ENCODE results near the gene COA4.

COA4 gene

DNA sequence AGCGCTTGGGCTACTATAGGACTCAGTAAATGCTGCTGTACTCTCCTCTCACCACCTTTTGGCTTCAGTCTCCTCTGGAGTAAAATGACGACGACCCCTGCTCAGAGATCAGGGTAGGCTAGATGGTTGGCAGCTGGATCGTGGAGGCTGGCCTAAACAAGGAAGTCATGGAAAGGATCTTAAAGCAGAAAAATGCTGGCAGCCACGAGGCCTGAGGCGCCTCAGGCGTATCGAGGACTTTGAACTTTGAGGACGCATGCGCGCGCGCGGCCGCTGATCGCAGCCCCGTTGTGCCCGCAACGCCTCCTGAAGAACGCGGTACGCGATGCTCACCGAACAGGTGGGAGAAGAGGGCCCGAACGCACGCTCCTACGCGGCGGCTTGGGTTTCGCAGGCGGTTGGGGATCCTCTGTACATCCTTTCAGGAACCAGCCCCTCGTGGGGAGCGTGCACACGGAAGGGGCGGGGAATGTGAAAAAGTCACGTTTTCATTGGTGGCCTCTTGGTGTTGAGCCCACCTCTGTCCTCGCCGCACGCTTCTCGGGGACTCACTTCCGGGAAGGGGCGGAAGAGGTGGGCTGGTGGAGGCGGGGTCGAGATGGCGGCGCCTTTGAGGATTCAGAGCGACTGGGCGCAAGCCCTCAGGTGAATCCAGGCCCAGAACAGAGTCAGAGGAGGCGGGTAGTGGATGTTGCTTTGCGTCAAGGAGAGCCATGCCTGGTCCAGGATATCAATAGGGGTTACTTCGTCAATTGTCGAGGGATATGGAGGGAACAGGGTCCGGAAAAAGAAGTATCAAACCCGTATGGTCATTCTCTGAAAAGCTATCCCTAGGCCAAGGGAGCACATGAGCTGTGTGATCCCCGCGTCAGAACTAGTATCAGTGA lies at the start of gene COA4, which contains the start of gene PAAF1:
Gene COA4, minus strand, starts transcription at position 423 of the 887 bp plus-strand sequence. CDS start 3,468 bp downstream, outside the sequence.
Gene PAAF1, plus strand, starts transcription at position 576 of the 887 bp plus-strand sequence. Its CDS starts 23 bp downstream, at position 599.
- peak; percentile 100 for DNase-seq

DNA sequence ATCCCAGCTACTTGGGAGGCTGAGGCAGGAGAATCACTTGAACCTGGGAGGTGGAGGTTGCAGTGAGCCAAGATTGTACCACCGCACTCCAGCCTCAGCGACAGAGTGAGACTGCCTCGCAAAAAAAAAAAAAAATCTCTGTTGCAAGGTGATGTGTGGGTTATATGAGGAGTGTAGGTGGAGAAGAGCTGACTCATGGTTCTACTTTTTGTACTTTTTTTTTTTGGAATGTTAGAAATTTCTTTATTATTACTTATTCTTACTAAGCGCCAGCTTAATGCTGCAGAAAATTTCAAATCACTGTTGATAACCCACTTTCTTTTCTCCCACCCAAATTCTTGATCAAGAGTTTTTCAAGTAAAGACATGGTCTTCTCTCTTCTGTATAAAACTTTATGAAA lies 44.5 kb upstream of the COA4 start:
- DNase-seq: no peak

DNA sequence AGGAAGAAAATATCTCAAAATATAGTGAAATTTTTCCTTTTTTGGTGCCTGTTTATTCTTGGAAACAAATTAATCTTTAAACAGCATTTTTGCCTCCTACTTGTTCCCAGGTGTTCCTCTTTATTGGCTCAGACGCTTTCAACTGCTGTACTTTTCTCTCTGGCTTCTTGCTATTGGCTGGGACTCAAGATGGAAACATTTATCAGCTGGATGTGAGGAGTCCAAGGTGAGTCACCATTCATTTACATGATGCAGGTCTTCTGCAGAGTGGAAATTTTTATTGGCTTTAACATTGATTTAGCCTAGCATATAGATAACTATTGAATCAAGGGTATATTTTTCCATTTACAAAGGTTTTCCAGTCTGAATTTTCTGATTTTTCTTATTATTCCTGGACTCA lies 39.8 kb upstream of the COA4 start:
- DNase-seq: peak; percentile 27

DNA sequence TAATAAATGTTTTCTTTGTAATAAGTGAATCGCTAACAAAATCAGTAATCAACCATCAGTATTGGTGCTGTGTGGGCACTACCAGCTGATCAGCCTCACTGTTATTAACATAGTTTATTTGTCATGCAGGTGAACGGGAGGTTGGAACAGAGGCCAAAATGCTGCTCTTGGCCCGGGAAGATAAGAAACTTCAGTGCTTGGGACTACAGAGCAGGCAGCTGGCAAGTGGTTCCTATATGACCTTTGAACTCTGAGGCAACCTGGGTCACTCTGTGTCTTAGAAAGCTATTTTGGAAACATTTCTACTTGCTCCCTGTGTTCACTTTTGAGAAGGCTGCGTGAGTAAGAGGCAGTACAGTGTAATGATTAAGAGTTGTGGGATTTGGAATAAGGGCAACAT lies 37.6 kb upstream of the COA4 start:
- no peak for DNase-seq

DNA sequence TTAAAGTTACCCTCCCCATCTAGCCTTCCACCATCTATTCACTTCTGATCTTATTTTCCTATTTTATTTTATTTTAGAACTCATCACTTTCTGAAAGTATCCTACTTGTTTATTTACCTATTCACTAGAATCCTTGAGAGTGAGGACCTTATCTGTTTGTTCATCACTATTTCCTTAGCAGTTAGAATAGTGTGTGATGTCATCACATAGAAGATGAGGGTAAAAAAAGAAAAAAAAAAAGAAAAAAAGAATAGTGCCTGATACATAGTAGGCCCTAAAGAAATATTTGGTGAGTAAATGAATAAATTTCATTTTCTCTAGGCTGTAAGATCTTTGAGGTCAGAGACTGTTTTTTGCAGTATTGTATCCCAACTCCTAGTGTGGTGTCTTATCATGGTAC lies 36.8 kb upstream of the COA4 start:
- no peak for DNase-seq

DNA sequence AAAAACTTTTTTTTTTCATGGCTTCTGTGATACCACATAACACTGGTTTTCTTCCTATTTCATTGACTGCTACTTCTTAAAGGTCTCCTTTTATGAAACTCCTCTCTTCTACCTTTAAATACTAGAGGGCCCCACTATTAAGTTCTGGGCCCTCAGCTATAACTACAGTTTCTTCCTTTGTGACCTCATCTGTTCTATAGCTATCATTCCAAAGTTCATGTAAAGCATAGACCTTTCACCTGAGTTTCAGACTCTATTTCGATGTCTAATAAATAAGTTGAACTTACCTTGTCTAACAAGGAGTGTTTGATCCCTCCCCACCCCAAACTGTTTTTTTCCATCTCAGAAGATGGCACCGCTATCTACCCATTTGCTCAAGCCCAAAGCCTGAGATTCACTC lies 35.4 kb upstream of the COA4 start:
- no peak for DNase-seq

DNA sequence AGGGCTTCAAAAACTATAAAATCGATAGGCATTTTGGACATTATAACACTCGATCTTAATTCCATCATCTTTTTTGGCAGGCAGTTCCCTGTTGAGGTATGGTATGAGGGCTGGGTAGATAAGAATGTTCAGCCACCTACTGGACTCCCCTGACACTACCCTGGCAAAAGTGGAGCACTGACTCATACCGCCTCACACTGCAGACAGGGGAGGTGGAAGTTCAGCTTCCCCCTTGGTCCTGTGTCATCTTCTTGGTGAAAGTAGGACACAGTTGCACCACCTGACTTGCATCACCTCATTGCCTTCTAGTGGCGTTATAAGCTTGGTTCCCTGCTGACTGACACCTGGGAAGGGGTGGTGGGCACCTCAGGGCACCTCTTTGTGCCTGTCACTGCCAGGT lies 30.5 kb upstream of the COA4 start:
- DNase-seq: peak; percentile 38

DNA sequence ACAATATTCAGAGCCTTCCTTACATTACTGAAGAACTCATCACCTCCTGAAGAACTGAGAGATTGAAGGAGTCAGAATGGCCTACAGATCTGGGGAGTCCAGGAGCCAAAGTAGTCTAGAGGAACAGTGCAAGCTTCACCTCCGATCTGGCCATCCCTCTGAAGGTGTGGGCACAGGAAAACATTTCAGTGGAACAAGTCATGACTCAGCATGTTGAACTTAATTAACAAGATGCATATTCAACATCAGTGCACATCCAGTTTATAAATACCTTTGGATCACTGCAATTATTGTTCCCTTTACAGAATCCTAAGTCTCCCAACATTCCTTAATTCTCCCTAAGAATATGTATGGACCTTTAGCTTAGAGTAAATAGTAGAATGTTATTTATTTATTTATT lies 25.7 kb upstream of the COA4 start:
- DNase-seq: no peak

DNA sequence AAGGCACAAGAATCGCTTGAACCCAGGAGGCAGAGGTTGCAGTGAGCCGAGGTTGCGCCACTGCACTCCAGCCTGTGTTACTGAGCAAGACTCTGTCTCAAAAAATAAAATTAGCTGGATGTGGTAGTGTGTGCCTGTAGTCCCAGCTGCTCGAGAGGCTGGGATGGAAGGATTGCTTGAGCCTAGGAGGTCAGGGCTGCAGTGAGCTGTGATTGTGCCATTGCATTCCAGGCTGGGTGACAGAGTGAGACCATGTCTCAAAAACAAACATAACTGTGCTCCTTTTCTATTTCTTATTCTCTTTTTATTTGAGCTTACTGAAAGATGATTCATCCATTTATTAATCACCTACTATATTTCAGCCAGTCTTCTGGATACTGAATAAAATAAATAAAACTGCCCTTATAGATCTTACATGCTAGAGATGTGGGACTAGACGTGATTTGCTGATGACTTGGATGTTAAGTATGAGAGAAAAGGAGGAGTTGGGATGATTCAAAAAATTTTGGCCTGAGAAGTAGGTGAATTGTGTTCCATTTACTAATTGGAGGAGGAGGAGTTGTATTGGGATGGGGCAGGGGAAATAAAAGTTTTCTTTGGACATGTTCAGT lies 18.2 kb upstream of the COA4 start:
- DNase-seq: no peak

DNA sequence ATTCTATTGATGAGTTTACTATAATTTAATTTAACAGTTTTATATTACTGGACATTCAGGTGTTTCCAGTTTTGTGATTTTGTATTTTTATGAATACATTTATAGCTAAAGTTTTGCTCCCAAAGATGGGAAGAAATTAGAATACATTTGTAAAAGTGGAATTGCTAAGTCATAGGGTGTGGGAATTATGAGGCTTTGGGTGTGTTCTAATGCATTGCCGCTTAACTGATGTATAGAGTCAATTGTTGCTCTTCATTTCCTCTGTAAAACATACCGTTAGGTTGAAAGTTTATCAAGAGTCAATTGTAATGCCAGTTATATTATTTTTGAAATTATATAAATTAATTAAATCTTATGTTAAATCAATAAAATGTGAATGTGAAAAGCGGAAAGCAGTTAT lies 16.4 kb upstream of the COA4 start:
- DNase-seq: no peak

DNA sequence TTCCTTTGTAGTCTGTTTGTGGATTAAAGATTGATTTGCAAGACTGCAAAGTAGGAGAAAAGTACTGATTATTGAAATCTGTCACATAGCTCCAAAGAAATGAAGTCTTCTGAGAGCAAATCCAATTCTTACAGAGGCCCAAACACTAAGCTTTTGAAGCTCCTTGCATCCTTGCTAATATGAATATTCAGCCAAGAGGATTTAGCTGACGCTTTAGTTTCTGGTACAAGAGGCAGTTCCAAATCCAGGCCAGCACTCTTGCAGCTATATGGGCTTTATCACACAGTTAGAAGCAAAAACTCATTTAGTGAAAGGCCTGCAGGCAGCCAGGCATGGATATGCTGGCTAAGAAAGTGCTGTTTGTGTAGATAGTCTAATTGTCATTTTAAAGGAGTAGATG lies 12.9 kb upstream of the COA4 start:
- DNase-seq: no peak

DNA sequence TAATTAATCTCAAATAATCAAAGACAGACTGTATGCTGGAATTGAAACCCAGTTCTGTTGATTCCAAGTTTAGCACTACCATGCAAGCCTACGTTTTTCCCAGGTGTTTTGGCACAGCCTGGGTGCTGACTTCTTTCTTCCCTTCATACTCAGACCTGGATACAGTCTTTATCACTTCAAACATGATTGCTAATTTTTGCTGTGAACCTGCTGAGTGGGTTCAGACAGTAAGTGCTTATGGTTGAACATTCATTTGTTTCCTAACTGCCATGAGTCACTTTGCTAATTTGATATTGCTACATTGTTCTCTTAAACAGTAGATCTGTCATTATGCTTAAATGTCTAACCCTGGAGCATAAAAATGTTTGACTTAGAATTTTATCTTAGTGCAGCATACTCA lies 12.4 kb upstream of the COA4 start:
- no peak for DNase-seq

DNA sequence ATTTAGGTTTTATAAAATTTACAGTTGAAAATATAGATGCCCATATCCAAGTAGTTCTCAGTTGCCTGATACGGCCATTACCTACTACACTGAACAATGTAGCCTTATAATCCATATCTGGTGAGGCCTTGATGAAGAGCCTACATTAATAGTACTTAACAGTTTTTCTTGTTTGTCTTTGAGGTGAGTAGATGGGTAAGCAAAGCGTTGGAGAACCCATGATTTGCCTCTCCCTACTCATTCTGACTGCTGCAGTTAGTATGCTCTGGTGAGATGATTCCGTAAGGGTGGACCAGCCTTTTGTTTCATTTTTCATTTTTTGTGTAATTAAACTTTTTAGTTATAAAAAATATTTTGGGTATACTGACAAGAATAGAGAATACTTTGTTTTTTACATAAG lies 11.6 kb upstream of the COA4 start:
- DNase-seq: no peak

DNA sequence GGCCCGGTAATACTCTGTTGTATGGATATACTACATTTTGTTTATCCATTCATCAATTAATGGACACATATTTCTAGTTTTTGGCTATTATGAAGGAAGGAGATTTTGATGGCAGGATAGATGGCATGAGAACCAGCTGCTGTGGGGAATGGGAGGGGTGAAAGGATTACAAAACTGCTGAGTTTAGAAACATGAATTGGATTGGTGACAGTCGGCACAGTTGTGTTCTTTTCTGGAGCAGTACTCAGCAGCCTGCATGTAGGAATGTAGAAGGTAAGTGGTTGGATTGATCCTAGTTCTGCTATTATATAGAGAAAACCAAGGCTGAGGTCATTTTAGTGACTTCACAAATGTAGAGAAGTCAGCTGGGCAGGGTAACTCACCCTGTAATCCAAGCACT lies 7.2 kb upstream of the COA4 start:
- no peak for DNase-seq

DNA sequence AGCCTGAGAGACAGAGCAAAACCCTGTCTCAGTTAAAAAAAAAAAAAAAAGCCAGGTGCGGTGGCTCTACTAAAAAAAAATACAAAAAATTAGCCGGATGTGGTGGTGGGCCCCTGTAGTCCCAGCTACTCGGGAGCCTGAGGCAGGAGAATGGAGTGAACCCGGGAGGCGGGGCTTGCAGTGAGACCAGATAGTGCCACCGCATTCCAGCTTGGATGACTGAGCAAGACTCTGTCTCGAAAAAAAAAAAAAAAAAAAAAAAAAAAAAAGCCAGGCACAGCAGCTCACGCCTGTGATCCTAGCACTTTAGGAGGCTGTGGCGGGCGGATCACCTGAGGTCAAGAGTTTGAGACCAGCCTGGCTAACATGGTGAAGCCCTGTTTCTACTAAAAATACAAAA lies 3.8 kb upstream of the COA4 start:
- DNase-seq: peak; percentile 97

DNA sequence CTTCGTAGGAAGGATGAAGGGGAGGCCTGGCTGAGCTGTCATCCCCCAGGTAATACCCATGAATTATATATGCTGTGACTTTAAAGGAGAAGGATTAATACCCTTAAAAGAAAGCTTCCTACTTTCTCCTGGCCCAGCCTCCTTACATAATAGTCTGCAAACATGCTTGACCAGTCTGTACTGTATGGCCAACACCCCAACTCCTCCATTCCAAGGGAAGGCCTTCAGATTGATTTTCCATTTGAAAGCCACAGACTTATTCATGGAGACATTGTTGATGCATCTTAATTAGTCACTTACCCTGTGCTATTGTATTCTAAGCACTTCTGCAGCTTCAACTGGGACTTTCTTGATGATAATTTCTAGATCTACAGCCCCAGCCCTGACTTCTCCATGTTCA lies 2.1 kb upstream of the COA4 start:
- no peak for DNase-seq

DNA sequence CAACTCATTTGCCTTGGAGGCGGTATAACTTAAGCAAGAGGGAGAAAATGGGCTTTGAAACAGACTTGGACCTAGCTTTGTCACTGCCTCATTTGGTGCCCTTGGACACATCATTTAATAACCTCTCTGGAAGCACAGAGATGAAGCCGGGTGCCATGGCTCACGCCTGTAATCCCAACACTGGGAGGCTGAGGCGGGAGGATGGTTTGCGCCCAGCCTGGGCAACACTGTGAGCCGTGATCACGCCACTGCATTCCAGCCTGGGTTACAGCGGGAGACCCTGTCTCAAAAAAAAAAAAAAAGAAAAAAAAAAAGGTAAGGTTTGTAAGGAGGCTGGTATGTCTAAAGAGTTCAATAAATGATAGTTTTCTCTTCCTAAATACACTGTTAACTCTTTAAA lies 806 bp downstream of the COA4 start:
- peak; percentile 65 for DNase-seq

DNA sequence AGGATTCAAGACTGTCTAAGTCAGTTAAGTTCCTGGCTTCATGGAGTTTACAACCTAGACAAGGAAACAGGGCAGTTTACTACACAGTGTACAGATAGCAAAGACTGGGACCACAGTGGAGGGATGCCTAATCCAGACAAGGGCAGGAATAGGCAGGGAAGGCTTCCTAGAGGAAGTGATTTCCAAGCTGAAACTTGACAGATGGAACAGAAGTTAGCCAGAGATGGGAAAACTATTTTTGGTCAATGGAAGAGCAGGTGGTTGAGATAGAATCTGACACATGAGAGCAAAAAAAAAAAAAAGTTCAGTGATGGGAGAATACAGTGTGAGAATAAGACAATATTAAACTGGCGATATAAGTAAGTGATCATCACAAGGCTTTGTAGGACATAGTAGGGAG lies 1.3 kb downstream of the COA4 start:
- DNase-seq: no peak

DNA sequence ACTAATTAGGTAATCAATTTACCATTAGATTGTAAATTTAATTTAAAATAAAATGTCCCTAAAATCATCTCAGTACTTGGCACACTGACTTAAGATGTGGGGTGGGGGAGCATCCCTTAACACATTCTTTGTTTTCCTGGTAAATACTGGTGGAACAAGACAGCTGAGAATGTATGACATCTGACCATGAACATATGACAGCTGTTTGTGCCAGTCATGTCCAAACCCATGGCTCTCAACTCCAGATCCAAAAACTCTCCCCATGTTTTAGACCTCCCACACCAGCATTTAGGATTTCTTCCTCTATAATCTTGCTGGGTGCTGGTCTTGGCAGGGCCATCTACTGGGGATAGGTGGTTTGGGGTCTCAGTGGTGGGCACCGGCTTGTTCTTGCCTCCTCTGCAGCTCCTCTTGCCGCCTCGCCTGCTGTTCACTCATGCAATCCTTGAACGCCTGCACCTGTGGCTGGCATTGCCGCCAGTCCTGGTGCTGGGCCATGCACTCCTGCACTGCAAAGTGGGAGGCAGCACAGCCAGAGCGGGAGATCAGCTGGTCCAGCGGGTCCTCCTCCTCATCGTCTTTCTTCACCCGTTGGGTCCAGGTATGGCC lies 3.8 kb downstream of the COA4 start:
- DNase-seq: no peak

DNA sequence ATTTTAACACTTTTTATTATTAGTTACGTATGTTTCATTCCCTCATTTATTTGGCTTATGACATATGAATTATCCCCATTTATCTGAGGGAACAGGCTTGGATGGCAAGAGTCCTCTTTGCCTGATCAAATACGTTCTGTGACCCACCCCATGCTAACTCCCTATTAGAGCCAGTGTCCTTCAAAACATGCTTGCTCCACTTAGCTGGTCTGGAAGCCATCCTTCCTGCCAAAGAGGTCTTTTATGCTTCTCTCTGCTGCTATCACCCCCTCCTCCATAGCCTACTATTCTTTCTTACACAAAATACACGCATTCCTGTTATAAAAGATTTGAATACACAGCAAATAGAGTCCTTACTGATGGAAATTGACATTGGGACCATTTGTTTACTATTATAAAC lies 6.4 kb downstream of the COA4 start:
- DNase-seq: no peak

DNA sequence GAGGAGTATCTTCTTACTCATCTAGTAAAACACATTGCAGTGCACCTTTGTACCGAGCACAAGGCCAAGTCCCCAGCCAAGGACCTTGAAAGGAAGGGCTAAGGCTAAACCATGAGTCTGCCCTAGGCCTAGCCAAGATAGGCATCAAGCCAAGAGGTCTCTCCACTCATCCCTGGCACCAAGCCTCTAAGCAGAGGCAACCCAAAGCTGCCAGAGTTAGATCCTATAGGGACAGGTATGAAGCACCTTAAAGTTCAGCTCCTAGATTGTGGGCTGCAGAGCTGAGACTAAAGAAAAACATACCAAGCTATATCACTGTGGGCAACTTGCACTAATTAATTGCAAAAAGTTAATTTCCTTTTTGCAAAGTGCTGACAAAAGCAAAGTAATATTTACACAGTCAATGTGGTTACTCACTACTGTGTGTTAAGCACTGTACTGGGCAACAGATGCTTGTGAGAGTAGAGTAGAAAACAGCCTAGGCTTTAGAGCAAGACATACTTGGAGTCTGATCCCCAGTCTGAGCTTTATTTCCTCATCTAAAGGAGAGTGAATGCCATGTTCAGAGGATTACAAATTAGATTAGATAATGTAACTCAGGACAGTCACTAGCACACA lies 7.2 kb downstream of the COA4 start:
- no peak for DNase-seq

DNA sequence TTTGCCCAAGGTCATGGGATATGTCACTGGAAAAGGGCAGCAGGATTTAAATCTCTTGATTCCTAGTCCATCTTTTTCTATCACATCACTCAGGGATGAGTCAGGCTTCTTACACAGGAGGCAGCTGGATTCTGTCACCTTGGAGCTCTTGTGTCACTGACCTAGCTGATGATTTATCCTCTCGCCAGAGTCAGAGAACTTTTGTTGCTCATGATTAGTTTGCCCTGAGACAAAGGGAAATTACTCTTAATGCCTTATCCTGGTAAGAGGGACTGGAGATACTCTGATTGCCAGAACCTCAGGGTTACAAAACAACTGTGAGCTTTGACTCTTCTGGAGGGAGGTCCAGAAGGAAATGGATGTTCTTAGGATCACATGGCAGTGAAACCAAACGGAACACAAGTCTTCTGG lies 10.1 kb downstream of the COA4 start:
- DNase-seq: peak; percentile 81

DNA sequence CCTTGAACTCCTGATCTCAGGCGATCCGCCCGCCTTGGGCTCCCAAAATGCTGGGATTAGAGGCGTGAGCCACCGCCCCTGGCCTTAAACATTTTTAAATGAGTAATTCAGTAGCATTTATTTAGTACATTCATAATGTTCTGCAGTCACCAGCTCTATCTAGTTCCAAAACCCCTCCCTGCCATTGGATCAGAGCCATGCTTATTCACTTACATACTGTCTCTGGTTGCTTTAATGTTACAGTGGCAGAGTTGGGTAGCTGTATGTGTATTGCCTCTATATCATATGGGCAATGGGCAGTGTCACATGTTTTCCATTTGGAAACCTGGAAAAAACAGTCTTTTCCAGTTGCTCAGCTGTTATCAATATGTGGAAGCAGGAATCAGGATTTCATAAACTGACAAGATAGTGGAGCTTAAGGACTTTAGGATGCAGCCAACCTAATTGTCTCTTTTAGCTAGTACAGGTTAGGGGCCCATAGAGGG lies 10.5 kb downstream of the COA4 start:
- peak; percentile 66 for DNase-seq

Measured in DMS53 (cell line).